Epithelial cell of proximal tubule (primary cell): ENCODE data around the gene FYTTD1. TPM values are rescaled to one million over a fixed set of nuclear protein-coding genes. Genes with fewer than 3 reads are reported as not detected.

Experiments
- DNase-seq: peaks from one replicate; pipeline ENCODE4 v3.0.0-alpha.2; 2011; ENCODE audit warnings: low read depth
- H3K4me3 ChIP-seq: 2 replicates; pipeline ENCODE4 v1.5.1; 2011; ENCODE audit warnings: low read depth, mild to moderate bottlenecking, low read length
- total RNA-seq: library from RNA; depleted of rRNA; stranded (reverse); fragments of >200 nt; gene quantifications from 2 replicates; pipeline ENCODE4 v1.2.3, GENCODE V29; 2015
- TF ChIP-seq, protein P1 (sequence below): conservative IDR thresholded peaks from 2 replicates; pipeline ENCODE4 v1.5.1; 2012; ENCODE audit warnings: low read depth, mild to moderate bottlenecking, low read length

The FYTTD1 gene
- total RNA-seq, 1 donor from 2014 or later, result 21.0 TPM

DNA sequence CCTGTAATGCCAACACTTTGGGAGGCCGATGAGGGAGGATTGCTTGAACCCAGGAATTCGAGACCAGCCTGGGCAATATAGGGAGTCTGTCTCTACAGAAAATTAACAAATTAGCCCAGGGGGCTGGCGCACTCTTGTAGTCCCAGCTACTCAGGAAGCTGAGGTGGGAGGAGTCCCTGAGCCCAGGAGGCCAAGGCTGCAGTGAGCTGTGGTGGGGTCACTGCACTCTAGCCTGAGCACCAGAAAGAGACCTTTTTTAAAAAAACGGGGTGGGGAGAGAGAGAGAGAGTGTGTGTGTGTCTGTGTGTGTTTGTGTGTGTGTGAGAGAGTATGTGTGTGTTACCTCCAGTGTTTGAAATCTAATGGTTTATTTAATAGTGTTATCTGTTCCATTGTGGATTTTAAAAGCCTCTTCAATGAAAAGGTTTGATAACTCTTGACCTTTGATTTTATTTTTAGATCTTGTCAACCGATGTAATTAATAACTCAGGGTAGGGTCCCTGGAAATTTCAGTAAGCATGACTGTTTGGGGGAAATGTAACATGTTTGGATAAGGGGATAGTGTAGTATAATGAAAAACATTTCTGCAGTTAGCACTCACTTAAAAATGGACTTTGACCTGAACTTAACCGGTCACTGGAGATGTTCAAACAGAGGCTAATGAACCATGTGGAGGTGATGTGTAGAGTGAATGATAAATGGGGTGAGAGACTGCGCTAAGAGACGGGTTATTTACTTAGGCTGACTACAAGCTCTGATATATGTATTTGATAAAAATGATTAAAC is 71.1 kb downstream of the FYTTD1 start:
- TF ChIP-seq, protein P1, sequence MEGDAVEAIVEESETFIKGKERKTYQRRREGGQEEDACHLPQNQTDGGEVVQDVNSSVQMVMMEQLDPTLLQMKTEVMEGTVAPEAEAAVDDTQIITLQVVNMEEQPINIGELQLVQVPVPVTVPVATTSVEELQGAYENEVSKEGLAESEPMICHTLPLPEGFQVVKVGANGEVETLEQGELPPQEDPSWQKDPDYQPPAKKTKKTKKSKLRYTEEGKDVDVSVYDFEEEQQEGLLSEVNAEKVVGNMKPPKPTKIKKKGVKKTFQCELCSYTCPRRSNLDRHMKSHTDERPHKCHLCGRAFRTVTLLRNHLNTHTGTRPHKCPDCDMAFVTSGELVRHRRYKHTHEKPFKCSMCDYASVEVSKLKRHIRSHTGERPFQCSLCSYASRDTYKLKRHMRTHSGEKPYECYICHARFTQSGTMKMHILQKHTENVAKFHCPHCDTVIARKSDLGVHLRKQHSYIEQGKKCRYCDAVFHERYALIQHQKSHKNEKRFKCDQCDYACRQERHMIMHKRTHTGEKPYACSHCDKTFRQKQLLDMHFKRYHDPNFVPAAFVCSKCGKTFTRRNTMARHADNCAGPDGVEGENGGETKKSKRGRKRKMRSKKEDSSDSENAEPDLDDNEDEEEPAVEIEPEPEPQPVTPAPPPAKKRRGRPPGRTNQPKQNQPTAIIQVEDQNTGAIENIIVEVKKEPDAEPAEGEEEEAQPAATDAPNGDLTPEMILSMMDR, result no peak
- no peak for DNase-seq
- H3K4me3 ChIP-seq, result no peak overlapping the region

DNA sequence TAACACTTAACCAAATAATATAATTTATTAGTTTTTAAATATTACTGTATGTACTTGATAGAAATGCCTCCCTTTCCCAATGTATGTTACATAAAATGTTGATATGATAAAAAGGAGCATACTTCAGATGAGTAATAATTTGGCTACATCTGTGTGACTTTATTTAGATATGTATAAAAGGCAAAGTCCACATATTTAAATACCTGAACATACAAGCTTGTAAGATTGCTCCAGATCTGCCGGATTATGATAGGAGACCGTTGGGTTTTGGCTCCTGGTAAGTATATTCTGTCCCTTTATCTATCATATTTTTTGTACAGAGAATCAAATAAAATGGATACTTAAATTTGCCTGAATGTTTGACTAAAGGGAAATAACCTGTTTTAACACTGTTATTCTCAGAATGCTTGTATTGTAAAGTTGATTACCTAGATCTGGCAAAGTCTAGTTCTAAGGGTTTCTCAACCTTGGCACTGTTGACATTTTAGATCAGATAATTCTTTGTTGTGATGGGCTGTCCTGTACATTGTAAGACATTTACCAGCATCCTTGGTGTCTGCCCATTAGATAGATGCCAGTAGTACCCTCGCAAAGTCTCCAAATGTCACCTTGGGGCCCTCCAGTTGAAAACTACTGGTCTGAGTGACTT is 79.8 kb downstream of the FYTTD1 start:
- DNase-seq, result no peak
- no peak overlapping the region for H3K4me3 ChIP-seq
- TF ChIP-seq, protein P1, result no peak

DNA sequence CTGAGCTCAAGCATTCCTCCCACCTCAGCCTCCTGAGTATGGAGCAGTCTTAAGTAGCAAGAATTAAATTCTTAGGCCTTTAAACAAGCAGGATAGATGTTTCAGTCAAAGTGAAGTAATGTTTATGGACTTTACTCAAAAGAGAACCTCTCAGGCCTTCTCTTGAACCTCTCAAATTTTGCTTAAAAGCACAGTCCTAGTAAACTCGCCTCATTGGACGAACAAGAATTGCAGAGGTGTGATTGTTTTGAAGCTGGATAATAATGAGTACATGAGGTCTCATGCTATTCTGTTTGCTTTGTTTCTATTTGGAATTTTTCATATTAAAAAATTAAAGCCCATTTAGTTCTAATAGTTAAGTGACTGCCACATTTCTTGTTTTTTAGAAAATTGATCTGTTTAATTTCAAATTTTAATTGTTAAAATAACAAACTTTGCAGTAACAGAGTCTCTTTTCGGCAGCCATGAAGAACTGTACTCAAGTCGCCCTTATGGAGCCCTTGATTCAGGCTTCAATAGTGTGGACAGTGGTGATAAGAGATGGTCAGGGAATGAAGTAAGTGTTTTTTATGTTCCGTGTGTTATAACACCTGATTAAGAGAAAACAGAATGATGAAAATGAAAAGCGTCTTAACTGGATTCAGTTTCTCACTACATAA is 80.8 kb downstream of the FYTTD1 start:
- TF ChIP-seq, protein P1, result no peak
- DNase-seq, result no peak
- no peak overlapping the region for H3K4me3 ChIP-seq

DNA sequence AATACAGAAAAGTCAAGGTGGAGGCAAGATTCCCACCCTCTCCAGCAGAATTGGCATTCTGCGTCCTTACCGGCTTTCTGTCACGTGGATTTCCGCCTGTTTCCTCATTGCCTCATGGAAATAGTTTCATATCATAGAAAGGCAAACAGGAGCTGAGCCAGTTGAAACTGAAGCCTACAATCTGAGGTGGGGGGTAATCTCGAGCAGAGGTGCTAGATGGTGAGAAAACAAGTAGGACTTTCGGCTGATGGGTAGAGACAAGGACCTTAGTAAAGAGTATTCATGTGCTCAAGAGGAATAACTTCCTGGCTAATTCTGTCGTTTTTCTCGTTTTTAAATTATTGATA is 81.3 kb downstream of the FYTTD1 start:
- DNase-seq, result no peak
- TF ChIP-seq, protein P1, result no peak
- H3K4me3 ChIP-seq, result no peak overlapping the region

DNA sequence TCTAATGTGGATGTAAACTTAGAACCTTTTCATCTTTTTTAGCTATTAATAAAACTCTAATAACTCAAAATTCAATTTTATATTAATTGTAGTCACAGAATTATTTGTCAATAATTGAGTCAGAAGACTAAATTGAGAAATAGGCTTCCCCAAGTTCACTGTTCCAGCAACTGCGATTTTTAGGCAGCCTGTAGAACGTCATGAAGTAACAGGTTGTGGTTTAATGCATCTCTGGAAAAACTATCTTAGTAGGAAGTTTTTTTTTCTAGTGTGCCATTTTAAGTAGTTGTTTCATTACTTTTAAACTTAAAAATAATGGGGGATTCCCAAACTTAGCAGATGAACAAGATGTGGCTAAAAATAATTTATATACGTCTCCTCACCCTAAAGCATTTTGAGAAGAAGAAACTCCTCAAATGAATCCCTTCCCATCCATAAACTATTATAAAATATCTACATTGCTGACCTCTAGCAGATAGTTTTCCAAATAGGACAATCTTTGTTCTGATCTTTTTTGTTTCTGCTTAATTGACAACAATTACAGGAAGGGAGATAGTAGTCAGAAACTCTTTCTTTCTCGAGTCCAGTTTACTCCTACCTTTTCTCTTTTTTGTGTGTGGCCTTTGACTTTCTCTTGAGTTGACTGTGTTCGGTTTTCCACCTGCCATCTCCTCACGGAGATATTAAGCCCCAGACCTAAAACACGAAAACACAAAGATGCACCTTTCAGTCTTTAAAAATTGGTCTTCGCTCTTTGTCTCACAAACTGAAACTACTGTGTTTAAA is 84.4 kb downstream of the FYTTD1 start:
- no peak overlapping the region for H3K4me3 ChIP-seq
- DNase-seq, result no peak
- TF ChIP-seq, protein P1, result no peak

DNA sequence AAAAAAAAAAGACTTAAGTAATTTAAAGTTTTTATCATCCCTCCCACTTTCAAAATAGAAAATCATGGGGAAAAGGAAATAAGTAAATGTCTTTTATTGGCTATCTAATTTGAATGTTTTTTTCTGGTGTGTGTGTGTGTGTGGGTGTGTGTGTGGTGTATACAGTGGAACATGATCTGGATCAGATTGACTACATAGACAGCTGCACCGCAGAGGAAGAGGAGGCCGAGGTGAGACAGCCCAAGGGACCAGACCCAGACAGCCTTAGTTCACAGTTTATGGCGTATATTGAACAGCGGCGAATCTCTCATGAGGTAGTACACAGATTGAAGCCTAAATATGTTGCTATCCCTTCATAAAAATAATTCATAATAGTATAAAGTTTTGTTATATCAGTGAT is 85.8 kb downstream of the FYTTD1 start:
- DNase-seq, result no peak
- TF ChIP-seq, protein P1, result no peak
- no peak overlapping the region for H3K4me3 ChIP-seq
